Measurements from ENCODE around the gene AHDC1.

DNA sequence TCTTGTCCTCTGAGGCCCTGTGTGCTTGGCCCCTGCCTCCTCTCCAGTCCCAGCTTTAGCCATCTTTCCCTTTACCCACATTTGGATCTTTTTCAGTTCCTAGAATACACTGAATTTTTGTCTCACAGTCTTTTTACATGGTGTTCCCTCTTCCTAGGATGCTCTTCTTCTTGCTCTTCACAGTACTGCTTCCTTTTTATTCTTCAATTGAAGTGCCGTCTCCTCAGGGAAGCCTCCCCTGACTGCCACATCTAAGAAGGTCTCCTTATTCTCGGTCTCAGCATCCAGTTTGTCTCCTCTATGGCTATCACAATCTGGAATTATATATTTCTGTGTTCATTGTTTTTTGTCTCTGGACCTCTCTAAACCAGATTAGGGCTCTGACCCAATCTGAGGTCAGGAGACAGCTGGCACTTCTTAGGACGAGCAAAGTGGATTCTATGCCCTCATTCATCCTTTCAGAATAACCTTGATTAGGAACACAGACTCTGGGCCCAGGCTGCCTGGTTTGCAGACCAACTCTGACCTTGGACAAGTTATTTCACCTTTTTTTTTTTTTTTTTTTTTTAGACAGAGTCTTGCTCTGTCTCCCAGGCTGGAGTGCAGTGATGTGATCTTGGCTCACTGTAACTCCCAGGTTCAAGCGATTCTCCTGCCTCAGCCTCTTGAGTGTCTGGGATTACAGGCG, 34.2 kb upstream of the AHDC1 start:
- TF ChIP-seq CTCF (IDR thresholded peaks at IDR 0.05) (no peak), POLR2A (IDR thresholded peaks at IDR 0.05) (no peak)
